GM19023 (cell line): Measurements from ENCODE around the gene RAB11FIP4.

ENCODE experiments used
- ATAC-seq: cut with Tn5 transposase; IDR thresholded peaks from one replicate; pipeline ENCODE4 v1.9.1; 2021; ENCODE audit warnings: mild to moderate bottlenecking, moderate library complexity; ENCODE audit not compliant: unreplicated experiment

RAB11FIP4 gene

DNA sequence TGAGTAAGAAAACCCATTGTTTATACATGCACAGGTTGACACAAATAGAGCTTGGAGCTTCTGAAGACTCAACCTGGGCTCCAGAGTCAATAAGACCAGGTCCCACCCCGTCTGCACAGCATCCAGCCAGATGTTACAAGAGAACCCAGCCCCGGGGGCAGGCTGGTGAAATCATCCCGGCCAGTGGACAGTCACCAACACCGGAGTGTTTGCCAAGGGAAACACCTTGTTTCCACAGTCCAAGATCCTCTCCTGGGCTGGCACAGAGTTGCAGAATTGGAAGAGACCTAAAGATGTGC is 90.3 kb downstream of the RAB11FIP4 start:
- no peak for ATAC-seq

DNA sequence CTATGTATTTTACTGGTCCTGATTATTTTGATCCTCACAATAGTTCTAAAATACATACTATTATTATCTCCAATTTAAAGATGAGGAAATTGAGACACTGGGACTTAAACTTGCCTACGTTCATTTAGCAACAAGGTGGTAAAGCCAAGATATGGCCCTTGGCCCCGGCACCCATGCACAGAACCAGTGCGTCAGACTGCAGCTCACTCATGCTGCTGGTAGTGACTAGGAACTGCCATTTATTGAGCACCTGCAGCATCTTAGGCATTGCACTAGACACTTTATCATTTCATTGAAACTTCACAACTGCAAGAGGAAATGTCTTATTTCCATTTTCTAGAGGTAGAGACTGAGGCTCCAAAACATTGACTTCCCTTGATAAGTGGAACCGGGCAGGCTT is 93.3 kb downstream of the RAB11FIP4 start:
- no peak for ATAC-seq

DNA sequence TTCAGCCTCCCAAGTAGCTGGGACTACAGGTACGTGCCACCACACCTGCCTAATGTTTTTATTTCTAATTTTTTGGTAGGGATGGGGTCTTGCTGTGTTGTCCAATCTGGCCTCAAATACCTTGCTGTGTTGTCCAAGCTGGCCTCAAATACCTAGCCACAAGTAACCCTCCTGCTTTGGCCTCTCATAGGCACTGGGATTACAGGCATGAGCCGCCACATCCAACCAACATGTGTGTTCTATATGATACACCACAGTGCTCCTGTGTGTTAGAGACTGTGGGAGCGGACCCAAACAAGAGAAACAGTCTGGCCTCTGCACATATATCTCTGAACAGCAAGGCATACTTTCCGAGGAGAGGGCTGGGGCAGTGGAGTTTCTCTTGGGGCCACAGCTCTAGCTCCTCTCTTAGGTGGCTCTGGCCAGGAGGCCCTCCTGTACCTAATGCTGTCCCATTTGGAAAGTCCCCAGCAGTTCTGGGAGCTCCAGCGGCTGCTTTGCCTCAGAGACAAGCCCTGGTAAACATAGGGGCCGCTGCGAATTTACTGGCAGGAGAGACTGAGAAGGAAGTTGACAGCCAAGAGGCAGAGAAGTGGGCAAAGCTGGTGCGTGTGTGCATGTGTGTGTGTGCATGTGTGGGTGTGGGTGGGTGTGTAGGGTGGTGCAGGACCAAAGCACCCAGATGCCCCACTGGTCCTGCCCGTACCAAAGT is 95.0 kb downstream of the RAB11FIP4 start:
- no peak for ATAC-seq

DNA sequence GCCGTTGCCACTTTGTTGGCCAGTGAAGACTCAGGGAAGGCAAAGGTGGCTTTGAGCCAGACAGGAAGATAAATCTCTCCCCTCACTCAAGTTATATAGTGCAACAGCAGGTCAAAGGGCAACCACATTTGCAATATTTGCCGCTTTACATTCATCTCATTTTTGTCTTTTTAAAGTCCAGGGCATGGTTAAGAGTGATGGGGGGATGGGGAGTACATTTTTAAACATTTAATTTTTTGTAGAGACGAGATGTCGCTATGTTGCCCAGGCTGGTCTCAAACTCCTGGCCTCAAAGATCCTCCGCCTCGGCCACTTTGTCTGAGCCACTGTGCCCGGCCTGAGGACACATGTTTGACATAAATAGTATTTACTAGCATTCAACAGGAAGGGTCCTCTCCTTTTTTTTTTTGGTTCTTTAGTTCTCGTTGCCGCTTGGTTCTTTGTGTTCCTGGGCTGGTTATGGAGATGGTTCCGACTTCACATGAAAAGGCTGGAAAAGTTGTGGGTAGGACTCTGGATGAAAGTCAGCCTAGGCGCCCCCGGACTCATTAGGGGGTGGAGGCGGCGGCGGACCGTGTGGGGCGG is 95.7 kb downstream of the RAB11FIP4 start:
- ATAC-seq = no peak

DNA sequence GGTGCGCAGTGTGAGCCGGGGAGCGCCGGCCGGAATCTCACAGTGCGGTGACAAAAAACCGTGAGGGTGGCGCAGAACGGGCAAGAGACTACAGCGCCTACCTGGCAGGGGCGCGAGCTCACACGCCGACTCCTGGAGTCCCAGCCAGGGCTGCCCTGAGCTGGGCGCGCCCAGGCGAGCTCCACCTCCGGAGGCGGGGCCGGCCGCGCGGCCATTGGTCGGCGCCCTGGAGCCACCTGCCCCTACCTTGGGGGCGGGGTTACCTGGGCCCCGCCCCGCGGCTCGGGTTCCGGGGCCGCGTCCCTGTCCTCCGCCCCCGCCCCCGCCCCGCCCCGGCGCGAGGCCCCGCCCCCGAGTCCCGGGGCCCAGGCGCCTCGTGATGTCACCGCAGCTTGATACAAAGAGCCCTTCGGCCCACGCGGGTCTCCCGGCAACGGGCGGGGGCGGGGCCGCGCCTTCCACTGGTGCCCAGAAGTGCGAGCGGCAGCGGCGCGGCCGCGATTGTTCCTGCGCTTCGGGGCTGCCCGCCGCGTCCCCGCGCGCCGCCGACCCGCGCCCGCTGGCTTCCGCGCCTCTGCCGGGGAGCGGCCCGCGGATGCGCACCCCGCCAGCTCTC is 96.3 kb downstream of the RAB11FIP4 start:
- ATAC-seq = peak; percentile 65

DNA sequence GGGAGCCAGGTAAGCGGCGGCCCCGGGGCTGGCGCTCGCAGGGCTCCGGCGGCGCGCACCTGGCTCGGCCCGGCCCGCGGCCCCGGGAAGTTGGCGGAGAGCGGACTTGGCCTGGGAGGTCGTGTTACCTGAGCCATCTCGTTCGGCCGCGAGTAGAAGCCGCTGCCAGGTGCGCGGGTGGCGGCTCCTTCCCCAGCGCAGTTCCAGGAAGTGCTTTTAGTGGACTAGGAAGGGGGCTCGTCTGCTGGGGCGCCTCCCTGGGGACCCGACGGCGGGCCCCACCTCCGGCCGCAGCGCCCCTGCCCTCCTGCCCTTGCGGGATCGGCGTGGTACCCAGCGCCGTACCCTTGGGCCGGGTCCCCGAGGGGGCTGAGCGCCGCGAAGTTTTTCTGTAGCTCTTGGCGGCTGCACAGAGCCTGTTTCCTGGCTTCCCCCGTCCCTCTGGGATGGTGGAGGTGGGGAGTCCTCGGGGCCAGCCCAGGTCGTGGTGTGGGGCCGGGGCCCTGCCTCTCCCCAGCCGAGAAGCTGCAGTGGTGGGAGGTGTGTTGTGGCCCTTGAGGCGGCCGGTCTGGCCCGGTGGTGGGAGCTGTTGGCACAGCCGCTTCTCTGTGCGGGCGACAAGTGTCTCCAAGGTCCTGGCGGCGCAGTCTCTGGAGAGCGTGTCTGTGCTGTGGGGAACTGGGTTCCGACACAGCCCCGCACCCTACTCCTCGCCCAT is 96.9 kb downstream of the RAB11FIP4 start:
- ATAC-seq = peak; percentile 9

DNA sequence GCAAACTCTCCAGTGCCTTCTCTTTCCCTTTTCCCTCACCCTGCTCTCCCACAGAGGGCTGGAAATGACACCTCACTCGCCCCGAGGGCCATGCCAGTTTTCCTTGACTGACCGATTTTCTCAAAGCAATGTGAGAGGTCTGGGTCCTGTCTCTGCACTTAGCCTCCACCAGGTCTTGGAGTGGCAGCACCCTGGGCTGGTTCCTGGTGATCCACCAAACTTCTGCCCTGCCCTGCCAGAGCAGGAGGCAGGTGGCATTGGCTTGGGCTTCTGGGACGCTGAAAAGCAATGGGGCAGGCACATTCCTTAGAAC is 97.5 kb downstream of the RAB11FIP4 start:
- no peak for ATAC-seq

DNA sequence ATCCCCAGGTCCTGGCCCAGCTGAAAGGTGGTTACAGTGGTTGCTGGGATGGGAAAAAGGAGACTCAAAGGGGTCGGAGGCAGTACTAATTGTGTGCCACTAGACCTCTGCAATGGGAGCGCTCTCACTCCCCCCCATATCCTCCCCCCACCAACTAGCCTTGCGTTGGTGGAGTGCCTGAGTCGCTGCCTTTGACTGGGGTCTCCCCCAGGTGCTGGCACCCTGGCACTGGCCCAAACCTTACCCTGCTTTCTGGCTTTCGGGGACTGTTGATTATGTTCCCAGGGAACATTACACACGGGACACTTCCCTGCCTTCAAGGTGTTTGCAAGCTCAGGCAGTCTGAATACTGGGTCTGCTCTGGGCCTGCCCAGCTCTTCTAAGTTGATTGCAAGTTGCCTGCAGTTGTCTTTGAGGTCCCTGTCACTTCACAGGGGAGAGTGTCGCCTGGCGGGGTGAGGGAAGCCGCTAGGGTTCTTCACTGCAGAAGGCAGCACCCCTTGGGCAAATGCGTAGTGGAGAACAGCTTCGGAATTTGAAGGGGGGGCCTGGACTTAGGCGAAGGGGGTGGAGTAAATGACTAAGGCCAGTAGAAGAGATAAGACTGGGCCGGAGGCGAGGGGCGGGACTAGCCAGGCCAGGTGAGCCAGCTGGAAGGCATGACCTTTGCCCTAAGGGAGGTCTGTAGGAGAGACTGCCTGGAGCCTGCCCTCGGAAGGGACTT is 98.0 kb downstream of the RAB11FIP4 start:
- ATAC-seq = no peak

DNA sequence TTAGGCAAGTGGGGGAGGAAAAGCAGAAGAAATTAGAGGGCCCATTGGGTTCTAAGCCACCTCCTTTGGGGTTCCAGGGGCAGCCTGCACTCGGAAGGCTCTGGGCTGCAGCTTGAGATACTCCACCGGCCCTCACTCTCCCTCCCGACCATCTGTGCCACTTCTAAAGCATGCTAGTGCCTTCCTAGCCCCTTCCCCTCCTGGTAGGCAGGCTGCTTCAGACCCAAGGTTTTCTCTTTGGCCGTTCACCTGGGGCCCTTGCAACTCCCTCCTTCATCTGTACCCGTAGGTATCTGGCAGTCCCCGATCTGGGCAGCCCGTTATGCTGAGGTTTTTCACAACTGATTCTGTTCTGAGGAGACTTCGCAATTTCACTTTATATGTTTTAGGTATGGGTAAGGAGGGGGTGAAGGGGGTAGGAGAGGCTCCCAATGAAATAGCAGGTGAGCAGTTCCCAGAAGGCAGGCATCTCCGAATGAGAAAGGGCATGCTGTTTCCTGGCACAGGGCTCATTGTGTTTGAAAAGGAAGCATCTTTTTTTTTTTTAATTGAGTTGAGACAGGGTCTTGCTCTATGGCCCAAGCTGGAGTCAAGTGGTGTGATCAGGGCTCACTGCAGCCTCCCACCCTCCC is 98.7 kb downstream of the RAB11FIP4 start:
- no peak for ATAC-seq

DNA sequence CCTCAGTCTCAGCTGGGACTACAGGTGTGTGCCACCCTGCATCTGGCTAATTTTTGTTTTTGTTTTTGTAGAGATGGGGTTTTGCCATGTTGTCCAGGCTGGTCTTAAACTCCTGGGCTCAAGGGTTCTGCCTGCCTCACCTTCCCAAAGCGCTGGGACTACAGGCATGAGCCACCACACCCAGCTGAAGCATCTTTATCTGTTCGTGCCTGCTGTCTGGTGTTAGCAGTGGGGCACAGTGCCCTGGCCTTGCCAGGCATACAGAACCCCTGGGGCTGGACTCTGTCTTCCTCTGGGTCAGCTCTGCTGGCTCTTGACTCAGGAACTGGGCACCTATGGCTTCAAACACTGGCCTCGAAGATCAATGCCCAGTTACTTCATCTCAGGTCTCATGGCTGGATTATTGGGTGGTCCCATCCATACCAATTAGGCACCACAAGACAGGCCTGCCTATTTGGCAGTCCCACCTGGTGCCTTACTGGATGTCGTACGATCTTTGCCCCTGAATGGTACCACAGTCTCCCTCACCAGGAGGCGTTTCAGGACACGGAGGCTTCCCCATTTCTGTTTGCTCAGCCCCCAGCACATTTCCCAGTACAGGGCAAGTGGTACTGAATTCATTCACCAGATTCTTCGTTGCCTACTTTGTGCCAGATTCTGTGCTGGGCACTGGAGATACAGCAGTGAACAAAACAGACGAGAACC is 99.3 kb downstream of the RAB11FIP4 start:
- no peak for ATAC-seq

DNA sequence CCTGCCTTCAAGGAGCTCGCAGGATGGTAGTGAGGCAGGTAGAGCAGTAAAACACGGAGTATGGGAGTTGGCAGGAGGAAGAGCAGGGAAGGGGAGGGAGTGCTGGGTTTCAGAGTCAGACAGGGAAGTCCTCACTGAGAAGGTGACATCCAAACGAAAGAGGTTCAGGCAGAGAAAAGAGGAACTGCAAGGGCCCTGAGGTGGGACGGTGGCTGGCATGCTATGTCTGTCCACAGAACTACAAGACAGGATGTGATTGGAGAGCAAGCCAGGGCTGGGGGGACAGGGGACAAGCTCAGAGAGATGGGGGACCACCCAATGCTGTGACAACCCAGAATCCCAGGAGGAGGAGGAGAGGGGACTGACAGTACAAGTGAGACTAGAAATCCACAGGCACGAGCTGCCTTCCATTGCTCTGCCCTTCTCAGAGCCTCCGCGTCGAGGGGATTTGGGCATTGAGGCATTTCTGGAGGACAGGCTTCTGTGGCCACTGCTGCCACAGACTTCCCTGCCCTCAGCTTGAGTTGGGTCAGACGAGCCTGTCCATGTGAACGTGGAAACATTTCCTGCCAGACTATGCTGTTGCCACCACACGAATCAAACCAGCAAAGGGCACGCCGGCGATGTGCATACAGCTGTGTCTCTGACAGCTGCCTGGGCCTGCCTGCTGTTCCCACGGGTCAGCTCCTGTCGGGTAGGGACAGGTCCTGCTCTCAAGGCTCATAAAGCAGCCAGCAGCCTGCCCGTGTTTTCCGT is 100.1 kb downstream of the RAB11FIP4 start:
- ATAC-seq = peak; percentile 28

DNA sequence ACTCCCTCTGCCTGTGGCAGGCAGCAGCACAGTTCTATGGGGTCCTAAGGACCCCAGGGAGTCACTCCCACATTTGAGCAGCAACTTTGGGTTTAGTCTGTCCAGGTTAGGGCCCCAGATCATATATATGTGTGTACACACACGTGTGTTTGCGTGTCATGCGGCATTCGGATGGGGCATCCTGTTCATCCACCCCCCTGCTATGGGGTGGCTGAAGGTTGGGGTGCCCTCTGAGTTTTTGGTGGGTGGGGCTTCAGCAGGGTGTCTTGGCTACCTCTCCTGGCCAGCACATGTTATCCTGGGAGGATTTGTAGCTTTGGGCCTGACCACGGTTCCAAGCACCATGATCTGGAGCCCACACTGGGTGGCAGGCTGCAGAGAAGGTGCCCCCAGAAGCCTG is 100.7 kb downstream of the RAB11FIP4 start:
- ATAC-seq = no peak

DNA sequence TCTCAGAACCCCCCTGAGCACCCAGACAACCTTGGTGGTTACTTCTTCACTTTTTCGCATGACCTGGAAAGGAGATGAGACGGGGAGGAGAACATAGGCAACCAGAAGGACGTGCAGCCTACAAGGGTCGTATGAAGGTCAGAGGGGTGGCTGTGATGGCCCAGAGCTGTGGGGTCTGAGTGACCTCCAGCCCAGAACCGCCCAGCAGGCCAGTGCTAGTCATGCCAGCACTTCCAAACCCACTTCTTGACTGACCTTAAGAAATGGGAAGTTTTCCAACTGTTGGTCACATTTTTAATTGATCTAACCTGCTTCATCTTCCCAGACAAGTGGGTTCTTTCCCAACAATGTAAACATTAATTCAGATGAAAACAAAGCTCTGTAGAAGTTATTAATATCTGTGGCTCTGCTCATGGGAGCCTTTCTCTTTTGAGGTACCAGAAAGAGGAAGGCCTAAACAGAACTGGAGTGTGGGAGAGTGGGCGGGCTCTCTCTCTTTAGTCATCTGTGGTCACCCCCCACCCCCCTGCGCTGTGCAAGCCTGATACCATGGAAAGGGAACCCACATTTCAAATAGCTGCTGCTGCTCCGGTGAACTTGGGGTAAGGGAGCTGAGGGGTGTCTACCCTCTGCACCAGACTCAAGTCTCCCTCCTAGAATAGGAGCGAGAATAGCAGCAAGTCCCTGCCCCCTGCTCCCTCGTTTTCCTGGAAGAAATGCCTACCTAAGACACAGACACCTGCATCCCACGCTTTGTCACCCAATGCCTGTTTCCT is 101.6 kb downstream of the RAB11FIP4 start:
- ATAC-seq = peak; percentile 38

DNA sequence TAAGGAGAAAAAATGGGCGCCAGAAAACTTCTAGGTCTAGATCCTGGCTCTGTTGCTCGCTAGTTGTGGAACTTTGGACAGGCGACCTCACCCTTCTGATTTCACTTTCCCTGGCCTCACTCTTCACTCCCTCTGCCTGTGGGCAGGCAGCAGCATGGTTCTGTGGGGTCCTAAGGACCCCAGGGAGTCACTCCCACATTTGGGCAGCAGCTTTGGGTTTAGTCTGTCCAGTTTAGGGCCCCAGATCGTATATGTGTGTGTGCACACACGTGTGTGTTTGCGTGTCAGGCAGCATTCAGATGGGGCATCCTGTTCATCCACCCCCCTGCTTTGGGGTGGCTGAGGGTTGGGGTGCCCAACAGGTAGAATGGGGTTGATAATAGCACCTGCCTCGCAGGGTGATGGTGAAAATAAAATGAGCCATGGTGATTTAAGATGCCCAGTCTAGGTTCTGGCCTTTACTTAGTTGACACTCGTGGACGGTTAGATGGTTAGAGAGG is 102.2 kb downstream of the RAB11FIP4 start:
- ATAC-seq = no peak

DNA sequence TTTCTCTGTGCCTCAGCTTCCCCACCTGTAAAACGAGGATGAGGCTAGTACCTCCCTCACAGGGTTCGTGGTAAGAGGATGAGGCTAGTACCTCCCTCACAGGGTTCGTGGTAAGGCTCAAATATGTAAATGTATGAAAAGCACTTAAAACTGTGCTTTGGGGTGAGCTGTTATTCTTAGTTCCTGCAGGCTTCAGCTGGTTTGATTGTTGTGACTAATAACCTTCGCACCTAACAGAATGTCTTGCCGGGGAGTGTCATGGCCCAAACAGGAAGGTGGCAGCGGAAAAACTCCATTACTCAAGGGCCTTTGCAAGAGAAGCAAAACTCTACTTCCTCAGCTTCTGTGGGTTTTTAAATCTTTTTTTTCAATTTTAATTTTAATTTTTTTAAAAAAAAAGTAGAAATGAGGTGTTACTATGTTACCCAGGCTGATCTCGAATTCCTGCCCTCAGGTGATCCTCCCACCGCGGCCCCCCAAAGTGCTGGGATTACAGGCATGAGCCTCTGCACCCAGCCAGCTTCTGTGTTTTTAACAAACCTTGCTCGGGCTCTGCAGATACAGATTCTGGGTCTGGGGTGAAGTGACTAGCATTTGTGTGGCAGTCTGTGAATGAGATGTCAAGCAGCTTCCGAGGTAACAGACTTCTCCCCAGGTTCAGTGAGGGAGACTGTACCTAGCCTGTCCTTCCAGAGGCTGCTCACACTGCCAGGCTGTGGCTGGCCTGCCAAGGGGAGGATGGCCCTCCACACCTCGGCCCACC is 103.0 kb downstream of the RAB11FIP4 start:
- ATAC-seq = no peak

DNA sequence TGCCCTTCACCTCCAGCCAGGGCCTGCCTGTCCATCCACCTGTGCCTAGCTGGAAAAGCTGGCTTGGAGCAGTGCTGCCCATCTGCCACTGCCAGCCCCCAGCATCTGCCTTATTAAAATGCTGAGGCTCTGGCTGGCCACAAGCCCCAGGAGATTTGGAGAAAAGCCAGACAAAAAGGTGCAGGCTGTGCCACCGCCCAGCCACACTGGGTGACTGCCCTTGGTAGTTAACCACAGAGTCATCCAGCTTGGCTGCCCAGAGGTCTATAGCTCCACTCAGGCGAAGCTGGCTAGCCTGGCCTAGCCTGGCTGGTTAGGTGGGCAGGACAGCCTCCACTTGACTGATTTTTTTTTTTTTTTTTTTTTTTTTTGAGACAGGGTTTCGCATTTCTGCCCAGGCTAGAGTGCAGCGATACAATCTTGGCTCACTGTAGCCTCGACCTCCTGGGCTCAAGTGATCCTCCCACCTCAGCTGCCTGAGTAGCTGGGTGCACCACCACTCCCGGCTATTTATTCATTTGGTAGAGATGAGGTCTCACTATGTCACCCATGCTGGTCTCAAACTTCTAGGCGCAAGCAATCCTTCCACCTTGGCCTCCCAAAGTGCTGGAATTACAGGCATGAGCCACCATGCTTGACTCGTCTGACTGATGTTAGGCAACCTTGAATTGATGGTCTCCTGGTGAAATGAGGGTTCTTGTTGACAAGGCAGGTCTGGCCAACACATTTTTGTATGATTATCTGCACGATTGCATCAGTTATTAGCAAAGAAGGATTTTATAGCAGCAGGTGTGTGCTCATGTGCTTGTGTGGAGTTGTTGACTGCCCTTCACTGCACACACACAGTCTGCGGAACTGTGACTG is 103.8 kb downstream of the RAB11FIP4 start:
- no peak for ATAC-seq

DNA sequence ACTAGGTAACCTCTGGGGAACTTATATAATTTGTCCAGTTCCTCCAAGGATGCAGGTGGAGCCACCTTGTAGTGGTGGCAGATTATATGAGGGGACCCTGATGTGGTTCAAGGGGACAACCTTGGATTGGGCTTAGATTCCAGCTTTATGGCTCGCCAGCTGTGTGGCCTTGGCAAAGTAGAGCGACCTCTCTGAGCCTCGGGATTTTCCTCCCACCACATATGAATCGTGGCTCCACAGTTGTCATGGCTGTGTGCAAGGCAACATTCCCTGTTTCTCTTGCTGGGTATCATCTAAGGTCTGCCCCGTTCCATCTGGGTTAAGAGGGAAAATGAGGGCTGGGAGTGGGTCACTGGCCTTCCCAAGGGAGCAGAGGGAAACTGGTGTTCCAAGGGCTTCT is 104.6 kb downstream of the RAB11FIP4 start:
- no peak for ATAC-seq
